HG02571 (cell line): ENCODE results near the gene GRID2.
"Not testable (repeated sequence)": the region's sequence is repeated elsewhere in the genome, so short reads cannot be mapped to it uniquely, and the experiment has no call there.

Experiments
- ATAC-seq: cut with Tn5 transposase; IDR thresholded peaks from one replicate; pipeline ENCODE4 v1.9.1; 2021; ENCODE audit warnings: mild to moderate bottlenecking, moderate library complexity; ENCODE audit not compliant: unreplicated experiment

Gene GRID2

GRCh38 chr4:92303621-92304027, at the start of gene GRID2:
TSS of gene GRID2 (plus strand) at chr4:92303966.
- no peak for ATAC-seq

DNA sequence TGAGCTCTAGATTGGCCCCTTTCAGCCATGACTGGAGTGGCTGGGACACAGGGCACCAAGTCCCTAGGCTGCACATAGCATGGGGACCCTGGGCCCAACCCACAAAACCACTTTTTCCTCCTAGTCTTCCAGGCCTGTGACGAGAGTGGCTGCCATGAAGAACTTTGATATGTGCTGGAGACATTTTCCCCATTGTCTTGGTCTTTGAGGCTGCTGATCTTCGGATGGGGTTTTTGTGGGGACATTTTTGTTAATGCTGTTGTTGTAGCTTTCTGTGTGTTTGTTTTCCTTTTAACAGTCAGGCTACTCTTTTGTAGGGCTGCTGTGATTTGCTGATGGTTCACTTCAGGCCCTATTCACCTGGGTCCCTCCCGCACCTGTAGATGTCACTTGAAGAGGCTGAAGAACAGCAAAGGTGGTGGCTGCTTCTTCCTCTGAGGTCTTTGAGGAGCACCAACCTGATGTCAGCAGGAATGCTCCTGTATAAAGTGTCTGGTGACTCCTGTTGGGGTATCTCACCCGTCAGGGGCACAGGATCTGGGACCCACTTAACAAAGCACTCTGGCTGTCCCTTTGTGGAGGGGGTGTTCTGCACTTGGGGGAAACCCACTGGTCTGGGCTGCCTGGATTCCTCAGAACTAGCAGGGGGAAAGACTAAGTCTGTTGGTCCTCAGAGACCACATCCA, 49.6 kb upstream of the GRID2 start:
- ATAC-seq = no peak

DNA sequence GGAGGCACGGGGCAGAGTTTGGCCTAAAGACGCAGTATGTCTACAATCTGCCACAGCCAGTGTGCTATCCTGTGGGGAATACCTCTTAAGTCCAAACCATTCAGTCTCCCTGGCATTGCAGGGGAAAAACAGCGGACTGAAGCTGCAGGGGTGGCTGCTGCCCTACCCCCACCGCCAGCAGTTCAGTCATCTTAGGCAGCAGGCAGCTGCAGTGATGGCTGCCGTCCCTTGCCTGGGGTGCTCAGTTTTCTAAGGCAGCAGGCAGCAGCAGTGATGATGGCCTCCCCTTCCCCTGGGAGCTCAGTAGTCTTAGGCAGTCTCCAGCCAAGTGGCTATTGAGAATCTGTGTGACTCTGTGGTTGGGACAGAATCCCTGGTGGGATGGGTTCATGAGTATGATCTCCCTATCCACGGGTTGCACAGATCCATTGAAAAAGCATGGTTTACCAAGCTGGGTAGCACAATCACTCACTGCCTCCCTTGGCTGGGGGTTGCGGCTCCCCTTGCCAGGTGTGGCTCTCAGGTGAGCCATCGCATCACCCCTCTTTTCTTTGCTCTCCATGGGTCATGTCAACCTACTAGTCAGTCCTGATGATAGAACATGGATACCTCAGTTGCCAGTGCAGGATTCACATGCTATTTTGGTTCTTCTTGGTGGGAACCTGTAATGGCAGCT, 48.9 kb upstream of the GRID2 start:
- no peak for ATAC-seq

DNA sequence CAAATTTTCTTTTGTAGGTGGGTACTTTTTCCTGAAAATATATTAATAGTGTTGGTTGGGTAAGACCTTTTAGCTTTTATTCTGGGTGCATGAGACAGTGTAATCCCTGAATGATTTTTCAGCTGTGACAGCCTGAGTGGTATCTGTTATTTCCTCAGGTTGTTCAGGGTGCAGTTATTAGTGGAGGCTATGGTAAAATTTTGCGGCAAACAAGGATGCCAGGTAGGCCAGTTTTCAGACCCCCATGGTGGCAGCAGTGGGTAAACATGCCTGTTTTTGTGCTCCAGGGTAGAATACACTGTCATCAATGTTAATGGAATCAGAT, 47.9 kb upstream of the GRID2 start:
- ATAC-seq = no peak

DNA sequence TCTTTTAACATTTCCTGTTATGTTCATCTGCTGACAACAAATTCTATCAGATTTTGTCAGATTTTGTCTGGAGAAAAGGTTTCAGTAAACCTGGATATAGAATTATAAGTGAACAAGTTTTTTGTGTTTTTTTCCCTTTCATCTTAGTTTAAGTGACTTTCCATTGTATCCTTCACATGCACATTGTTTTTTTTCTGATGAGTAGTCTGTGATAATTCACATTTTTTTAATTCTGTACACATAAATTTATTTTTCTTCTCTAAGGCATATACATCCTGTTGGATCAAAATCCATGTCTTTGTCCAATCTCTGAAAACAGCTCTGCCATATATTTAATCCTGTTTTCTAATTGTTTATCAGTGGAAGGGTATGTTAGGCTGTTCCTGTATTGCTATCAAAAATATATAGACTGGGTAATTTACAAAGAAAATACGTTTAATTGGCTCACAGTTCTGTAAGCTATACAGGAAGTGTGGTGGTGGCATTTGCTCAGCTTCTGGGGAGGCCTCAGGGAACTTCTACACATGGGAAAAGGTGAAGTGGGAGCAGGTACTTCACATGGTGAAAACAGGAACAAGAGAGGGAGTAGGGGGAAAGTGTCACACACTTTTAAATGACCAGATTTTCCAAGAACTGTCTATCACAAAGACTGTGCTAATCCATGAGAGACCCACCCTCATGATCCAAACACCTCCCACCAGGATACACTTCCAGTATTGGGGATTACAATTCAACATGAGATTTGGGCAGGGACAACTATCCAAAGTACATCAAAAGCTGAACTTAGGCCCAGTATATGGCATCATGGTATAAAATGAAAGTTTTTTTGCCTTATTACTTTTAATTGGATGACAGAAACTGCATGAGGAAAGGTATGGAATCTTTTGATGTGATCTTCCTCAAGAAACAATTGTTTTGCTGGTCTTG, 45.6 kb upstream of the GRID2 start:
- no peak for ATAC-seq

GRCh38 chr4:92261256-92261655, 42.5 kb upstream of the GRID2 start:
- ATAC-seq = no peak

DNA sequence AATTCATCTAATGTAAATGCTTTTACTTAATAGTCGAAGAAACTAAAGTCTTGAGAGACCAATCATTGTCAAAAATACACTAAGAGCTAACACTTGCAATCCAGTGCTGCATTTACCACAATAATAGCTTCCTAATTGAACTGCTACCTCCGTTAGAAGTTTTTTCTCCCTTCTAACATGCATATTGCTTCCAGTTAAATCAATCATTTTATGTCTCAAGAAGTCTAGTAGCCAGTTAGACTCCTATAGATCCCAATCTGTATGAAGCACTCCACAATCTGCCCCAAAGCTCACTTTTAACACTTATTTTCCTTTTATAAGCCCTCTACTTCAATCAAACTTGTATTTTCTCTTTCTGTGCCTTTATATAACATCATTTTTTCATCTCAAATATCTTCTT, 41.4 kb upstream of the GRID2 start:
- ATAC-seq = no peak

- no peak for ATAC-seq
Measured at GRCh38 chr4:92263010-92263409, 40.8 kb upstream of the GRID2 start.

- no peak for ATAC-seq
Measured at GRCh38 chr4:92263575-92263974, 40.2 kb upstream of the GRID2 start.

DNA sequence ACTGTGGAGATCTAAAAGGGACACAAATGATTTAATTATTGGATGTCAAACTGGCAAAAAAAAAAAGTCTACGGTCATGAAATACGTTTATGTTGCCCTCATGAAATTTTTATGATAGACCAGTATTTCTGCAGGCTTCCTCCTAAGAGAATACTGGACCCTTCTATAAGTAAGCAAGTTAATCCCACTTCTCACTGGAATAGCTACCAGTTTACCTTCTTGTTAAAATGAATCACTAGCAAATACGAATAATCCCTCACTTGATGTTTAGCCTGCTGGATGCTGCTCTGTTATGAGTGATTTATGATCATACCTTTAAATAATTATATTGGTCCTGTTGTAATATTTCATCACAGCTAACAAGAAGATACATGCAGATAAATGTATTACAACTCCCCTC, 39.6 kb upstream of the GRID2 start:
- no peak for ATAC-seq

DNA sequence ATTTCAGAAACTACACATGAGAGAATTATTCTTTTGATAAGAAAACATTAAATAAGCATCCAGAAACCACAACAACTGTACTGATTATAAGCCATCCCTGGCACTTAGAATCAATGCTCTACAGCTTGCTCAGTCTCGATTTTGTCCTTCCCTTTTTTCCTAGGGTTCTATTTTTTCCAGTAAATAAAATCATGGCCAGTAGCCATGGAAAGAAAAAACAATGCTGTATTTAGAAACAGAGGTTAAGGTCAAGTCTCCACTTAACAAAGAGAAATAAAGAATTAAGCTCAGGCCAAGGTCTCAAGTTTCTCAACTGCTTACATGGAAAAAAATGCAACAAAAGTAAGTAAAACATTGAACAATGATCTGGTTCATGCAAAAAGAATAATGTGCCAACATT, 38.7 kb upstream of the GRID2 start:
- ATAC-seq = no peak

- no peak for ATAC-seq
Measured at GRCh38 chr4:92265798-92266197, 38.0 kb upstream of the GRID2 start.

- no peak for ATAC-seq
Measured at GRCh38 chr4:92266521-92266920, 37.2 kb upstream of the GRID2 start.

- ATAC-seq = no peak
Measured at GRCh38 chr4:92268642-92269041, 35.1 kb upstream of the GRID2 start.

DNA sequence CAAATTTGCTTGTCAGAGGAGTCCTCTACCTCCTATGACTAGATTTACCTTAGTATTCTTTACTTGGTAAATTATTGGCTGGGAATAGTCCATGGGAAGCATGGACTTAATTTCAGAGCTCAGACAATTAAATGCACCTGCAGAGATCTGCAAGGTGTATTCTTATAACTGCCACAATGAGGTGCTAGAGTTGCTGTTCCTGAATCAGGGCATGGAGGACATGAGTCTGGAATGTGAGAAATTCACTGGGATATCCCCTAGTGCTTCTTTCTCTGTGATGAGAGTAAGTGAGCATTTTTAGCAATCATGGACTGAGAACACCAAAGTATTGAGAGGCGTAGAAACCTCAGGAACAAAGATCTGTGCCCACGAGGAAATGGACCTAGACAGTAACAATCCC, 32.9 kb upstream of the GRID2 start:
- no peak for ATAC-seq

DNA sequence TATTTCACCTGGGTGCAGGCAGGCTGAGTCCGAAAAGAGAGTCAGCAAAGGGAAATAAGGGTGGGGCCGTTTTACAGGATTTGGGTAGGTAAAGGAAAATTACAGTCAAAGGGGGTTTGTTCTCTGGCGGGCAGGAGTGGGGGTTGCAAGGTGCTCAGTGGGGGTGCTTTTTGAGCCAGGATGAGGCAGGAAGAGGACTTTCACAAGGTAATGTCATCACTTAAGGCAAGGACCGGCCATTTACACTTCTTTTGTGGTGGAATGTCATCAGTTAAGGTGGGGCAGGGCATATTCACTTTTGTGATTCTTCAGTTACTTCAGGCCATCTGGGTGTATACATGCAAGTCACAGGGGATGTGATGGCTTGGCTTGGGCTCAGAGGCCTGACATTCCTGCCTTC, 32.2 kb upstream of the GRID2 start:
- ATAC-seq = not testable (repeated sequence)

DNA sequence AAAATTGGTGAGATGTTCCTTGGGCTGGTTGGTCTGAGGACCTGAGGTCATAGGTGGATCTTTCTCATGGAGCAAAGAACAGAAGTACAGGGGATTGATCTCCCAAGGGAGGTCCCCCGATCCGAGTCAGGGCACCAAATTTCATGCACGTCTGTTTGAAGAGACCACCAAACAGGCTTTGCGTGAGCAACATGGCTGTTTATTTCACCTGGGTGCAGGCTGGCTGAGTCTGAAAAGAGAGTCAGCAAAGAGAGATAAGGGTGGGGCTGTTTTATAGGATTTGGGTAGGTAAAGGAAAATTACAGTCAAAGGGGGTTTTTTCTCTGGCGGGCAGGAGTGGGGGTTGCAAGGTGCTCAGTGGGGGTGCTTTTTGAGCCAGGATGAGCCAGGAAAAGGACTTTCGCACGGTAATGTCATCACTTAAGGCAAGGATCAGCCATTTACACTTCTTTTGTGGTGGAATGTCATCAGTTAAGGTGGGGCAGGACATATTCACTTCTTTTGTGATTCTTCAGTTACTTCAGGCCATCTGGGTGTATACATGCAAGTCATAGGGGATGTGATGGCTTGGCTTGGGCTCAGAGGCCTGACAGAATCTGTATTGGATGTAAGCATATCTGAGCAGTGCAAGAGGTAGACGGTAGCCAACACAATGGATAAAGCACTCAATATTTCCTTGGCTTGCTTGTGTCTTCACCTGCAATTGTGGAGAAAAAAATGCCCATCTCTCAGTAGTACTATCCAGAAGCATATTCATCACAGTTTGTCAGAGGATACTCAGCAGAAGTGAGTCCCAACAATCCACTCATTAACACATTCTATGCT, 26.5 kb upstream of the GRID2 start:
- not testable (repeated sequence) for ATAC-seq

DNA sequence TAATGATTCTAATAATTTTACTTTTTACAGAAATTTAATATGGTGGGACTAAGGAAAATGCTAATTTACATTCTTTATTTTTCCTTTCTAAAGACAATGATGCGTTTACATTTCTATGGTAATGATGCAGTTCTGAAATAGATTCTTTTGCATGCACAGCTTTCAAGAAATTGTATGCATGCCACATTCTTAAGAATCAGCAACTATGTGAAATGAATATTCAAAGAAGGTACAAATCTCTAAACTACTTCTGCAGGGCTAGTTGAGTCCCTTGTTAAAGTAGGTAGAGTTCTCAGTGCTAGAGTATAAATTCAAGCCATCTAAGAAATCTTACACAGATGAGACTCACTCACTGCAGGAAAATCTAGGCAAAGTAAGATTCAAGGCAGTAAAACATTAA, 24.5 kb upstream of the GRID2 start:
- ATAC-seq = no peak

DNA sequence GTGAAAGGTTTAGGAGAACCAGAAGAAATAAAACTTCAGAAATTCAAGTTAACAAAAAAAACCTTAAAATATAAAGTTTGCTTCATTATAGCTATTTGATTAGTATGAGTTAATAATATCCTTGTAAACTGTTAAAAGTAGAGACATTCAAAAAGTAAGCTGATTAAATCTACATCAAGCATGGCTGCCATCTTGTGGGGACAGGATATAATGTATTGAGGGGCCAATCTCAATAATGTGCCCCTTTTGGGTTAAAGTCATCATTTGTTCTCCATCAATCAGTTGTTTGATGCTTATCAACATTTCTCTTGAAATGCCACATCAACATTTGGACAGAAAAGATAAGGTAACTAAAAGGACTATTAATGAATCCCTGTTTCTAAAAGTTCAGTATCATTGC, 4.6 kb upstream of the GRID2 start:
- ATAC-seq = no peak

- ATAC-seq = no peak
Measured at GRCh38 chr4:92304121-92304520, 355 bp downstream of the GRID2 start.

DNA sequence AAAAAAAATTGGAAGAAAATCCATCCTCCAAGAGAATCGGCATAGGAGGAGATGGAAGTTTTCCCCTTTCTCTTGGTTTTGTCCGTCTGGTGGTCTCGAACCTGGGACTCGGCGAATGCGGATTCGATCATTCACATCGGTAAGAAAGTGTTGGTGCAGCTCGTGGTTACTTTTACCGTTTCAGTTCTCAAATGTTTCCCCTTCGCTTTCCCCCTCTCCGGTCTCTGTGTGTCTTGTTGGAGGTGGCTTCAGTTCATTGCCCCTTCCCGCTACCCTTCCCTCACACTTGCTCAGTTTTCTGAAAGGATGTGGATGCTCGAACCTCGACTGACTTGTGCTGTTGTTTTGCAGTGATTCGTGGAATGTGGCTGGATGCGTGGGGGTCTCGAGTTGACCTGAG, 840 bp downstream of the GRID2 start:
- ATAC-seq = no peak
